22Rv1 (cell line): ENCODE data around the gene FBRSL1.

ENCODE experiments used
- CTCF ChIP-seq: fragments of 450-650 bp; IDR thresholded peaks from 2 replicates; pipeline ENCODE4 v1.5.1; 2017; ENCODE audit warnings: mild to moderate bottlenecking
- ZFX ChIP-seq: fragments of 450-650 bp; IDR thresholded peaks from 2 replicates; pipeline ENCODE4 v1.6.1; 2017; ENCODE audit warnings: antibody characterized with exemption, borderline replicate concordance

DNA sequence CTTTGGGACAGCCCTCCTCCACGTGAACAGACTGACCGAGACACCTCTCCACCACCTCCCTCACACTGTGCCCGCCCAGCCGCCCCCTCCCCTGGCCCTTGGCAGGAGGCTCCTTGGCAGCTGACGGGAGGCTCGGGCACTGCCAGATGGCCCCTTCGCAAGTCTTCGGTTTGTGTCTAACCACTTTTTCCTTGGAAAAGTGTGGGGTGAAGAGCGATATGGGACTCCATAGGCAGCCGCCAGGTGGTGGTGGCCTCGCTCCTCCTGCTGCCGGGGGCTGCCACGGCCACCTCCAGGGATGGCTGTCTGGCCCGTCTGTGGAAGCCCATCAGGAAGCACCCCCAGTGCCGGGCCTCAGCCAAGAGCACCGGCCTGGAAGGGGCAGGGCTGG is 61.7 kb downstream of the FBRSL1 start:
- TF ChIP-seq CTCF: no peak
- no peak for TF ChIP-seq ZFX
